ENCODE measurements around the gene SOD2. TPM values are rescaled to one million over a fixed set of nuclear protein-coding genes. Genes with fewer than 3 reads are reported as not detected.
A peak's percentile ranks its signal among the peaks of the same experiment; 100 is the strongest.
"Not testable (repeated sequence)": the region's sequence is repeated elsewhere in the genome, so short reads cannot be mapped to it uniquely, and the experiment has no call there.

SOD2 gene
- total RNA-seq: 100 to 1,000 TPM; 103 to 108 TPM

- intact Hi-C loops (cut with micrococcal nuclease): loop anchor here (1.0 to 5.0 kb wide), 3 partner anchors 96 to 769 kb away; partner anchors contain the start of gene TCP1
- Mint-ChIP-seq H3K4me1 (ENCODE audit: low read depth) (peaks cover 38% of the 10 kb centered on the region), H3K36me3 (peaks cover 21% of the 10 kb centered on the region), H3K4me3 (peak within 1 kb of the TSS; percentile 94), H3K27me3 (no peaks in the 10 kb centered on the region), H3K27ac (peak within 1 kb of the TSS; percentile 93), H3K9me3 (no peaks in the 10 kb centered on the region)
- ChIA-PET CTCF (interaction anchor here (1.0 to 1.4 kb wide), 2 partner anchors 27 to 29 kb away, joined by 3 to 4 read pairs; no protein-coding TSS in a partner anchor), POLR2A (interaction anchor here (1.0 to 5.2 kb wide), 7 partner anchors 11 to 237 kb away, joined by 3 to 55 read pairs (median 6); partner anchors contain the start of genes MRPL18, TCP1 and WTAP)
- DNase-seq: peak; percentile 88
Observed at GRCh38 chr6:159693128-159693893, at the start of gene SOD2. Gene SOD2 (minus strand): TSS chr6:159693241. CDS start chr6:159693167, 74 bp downstream.

DNA sequence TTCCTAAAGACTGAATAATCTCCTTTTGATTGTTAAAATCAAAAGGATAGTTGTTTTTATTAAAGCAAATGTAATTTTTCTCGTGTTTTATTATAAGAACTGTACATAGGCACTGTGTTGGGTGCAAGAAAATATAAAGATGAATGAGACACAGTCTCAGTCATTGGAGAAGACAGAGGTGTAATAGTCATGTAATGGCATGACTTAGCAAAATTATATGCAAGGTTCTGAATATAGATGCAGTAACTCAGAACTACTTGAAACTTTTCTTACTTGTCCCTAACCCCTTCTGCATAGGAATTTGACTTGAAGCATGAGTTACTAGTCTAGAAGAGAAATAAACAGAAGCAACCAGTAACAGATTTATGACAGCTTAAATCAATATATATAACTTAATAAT is 49.1 kb upstream of the SOD2 start:
- no peak overlapping the region for H3K4me3 Mint-ChIP-seq
- H3K9me3 Mint-ChIP-seq: no peaks in the 10 kb centered on the region
- ChIA-PET POLR2A (interaction anchor here (1.4 kb wide), 1 partner anchor 48 kb away, joined by 3 read pairs; the partner anchor contains the start of genes MRPL18 and TCP1), CTCF (no interaction called here)
- peaks cover 41% of the 10 kb centered on the region for H3K36me3 Mint-ChIP-seq
- H3K27me3 Mint-ChIP-seq: no peaks in the 10 kb centered on the region
- H3K27ac Mint-ChIP-seq: peak overlapping the region; percentile 46
- peaks cover 22% of the 10 kb centered on the region for H3K4me1 Mint-ChIP-seq (ENCODE audit: low read depth)
- intact Hi-C loops (cut with micrococcal nuclease): no loop called here
- DNase-seq: no peak

DNA sequence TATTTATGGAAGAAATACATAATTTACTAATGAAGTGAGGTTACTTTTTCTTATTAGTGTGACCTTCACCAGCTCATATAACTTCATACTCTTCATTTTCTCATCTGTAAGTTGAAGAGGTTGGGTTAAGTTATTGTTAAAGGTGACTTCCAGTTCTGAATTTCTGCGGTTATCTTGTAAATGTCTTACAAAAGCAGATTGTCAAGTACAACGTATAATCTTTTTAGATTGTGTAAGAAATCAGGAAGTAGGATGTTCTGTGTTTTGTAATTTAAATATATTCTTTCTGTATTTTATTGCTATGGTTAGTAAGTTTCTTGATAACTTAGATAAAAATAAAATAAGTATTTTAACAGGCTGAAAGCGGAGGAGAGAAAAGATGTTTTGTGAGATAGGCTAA is 46.3 kb upstream of the SOD2 start:
- Mint-ChIP-seq H3K27me3 (no peaks in the 10 kb centered on the region), H3K4me3 (no peak overlapping the region), H3K9me3 (no peaks in the 10 kb centered on the region), H3K27ac (no peak overlapping the region), H3K36me3 (peaks cover 24% of the 10 kb centered on the region), H3K4me1 (ENCODE audit: low read depth) (peaks cover 23% of the 10 kb centered on the region)
- intact Hi-C loops (cut with micrococcal nuclease): no loop called here
- POLR2A ChIA-PET: interaction anchor here (3.1 kb wide), 1 partner anchor 12 kb away, joined by 14 read pairs; the partner anchor contains the start of gene WTAP
- CTCF ChIA-PET: interaction anchor here (0.6 to 1.2 kb wide), 3 partner anchors 15 to 73 kb away, joined by 3 read pairs; no protein-coding TSS in a partner anchor
- DNase-seq: no peak

DNA sequence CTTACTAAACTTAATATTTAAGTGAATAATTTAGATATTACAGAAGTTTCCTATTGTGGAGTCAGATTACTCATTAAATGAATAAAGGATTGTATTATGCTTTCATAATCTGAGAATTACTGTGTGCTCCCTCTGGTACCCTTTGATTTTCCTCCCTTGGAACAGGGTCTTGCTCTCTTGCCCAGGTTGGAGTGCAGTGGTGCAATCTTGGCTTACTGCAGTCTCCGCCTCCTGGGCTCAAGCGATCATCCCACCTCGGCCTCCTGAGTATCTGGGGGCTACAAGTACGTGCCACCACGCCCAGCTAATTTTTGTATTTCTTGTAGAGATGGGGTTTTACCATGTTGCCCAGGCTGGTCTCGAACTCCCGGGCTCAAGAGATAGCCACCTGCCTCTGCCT is 43.9 kb upstream of the SOD2 start:
- H3K36me3 Mint-ChIP-seq: peaks cover 13% of the 10 kb centered on the region
- ChIA-PET POLR2A (interaction anchor here (1.1 to 3.1 kb wide), 2 partner anchors 10 to 24 kb away, joined by 3 to 14 read pairs; partner anchors contain the start of gene WTAP), CTCF (interaction anchor here (0.9 to 1.0 kb wide), 2 partner anchors 14 to 33 kb away, joined by 3 read pairs; no protein-coding TSS in a partner anchor)
- intact Hi-C loops (cut with micrococcal nuclease): no loop called here
- no peak overlapping the region for H3K27ac Mint-ChIP-seq
- H3K27me3 Mint-ChIP-seq: no peaks in the 10 kb centered on the region
- H3K9me3 Mint-ChIP-seq: no peaks in the 10 kb centered on the region
- no peak overlapping the region for H3K4me3 Mint-ChIP-seq
- peaks cover 43% of the 10 kb centered on the region for H3K4me1 Mint-ChIP-seq (ENCODE audit: low read depth)
- DNase-seq: no peak

GRCh38 chr6:159733395-159733794 is 40.4 kb upstream of the SOD2 start:
- CTCF ChIA-PET; H3K4me3 Mint-ChIP-seq; DNase-seq; H3K27me3 Mint-ChIP-seq; H3K27ac Mint-ChIP-seq; intact Hi-C loops (cut with micrococcal nuclease); POLR2A ChIA-PET; H3K9me3 Mint-ChIP-seq: not testable (repeated sequence)
- peaks cover 18% of the 10 kb centered on the region for H3K36me3 Mint-ChIP-seq
- H3K4me1 Mint-ChIP-seq (ENCODE audit: low read depth): peaks cover 67% of the 10 kb centered on the region

DNA sequence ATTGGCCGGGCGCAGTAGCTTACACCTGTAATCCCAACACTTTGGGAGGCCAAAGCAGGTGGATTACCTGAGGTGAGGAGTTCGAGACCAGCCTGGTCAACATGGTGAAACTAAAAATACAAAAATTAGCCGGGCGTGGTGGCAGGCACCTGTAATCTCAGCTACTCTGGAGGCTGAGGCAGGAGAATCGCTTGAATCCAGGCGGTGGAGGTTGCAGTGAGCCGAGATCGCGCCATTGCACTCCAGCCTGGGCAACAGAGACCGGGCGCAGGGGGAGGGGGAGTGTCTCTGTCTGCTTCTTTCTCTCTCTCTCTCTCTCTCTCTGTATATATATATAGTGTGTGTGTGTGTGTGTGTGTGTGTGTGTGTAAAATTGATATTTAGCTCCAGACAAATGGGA is 39.5 kb upstream of the SOD2 start:
- H3K9me3 Mint-ChIP-seq; intact Hi-C loops (cut with micrococcal nuclease); H3K27me3 Mint-ChIP-seq; DNase-seq; H3K4me3 Mint-ChIP-seq; H3K27ac Mint-ChIP-seq: not testable (repeated sequence)
- ChIA-PET POLR2A (interaction anchor here (1.1 kb wide), 2 partner anchors 29 to 50 kb away, joined by 3 read pairs; partner anchors contain the start of gene ACAT2), CTCF (interaction anchor here (0.6 to 2.5 kb wide), 5 partner anchors 12 to 57 kb away, joined by 3 to 8 read pairs (median 3); no protein-coding TSS in a partner anchor)
- H3K36me3 Mint-ChIP-seq: peaks cover 23% of the 10 kb centered on the region
- peaks cover 59% of the 10 kb centered on the region for H3K4me1 Mint-ChIP-seq (ENCODE audit: low read depth)

DNA sequence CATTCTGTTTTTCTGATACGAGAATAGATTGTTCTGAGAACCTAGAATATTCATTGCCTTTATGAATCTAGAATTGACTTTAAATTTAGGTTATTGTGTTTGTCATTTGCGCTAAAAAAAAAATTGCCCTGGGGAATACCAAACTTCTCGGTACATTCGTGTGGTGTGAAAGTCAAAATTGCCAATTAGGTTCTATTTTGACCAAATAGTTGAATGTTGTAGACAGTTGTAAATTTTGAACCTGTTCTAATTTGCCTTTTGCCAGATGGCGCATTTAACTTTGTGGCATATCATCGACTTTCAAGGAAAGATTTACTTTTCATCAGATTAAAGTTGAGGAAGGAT is 37.3 kb upstream of the SOD2 start:
- Mint-ChIP-seq H3K27me3 (no peaks in the 10 kb centered on the region), H3K4me3 (peak overlapping the region; percentile 5), H3K36me3 (peaks cover 28% of the 10 kb centered on the region), H3K4me1 (ENCODE audit: low read depth) (peaks cover 60% of the 10 kb centered on the region), H3K9me3 (no peaks in the 10 kb centered on the region), H3K27ac (no peak overlapping the region)
- DNase-seq: no peak
- POLR2A ChIA-PET: interaction anchor here (1.5 to 8.0 kb wide), 4 partner anchors 8 to 59 kb away, joined by 6 to 90 read pairs (median 30); partner anchors contain the start of genes ACAT2, MRPL18, SOD2 and TCP1
- CTCF ChIA-PET: interaction anchor here (0.7 kb wide), 1 partner anchor 11 kb away, joined by 3 read pairs; no protein-coding TSS in a partner anchor
- intact Hi-C loops (cut with micrococcal nuclease): no loop called here

- POLR2A ChIA-PET: interaction anchor here (1.5 to 8.0 kb wide), 4 partner anchors 8 to 60 kb away, joined by 6 to 90 read pairs (median 30); partner anchors contain the start of genes ACAT2, MRPL18, SOD2 and TCP1
Observed at GRCh38 chr6:159729598-159730331, 36.7 kb upstream of the SOD2 start.

GRCh38 chr6:159728531-159728964 is 35.5 kb upstream of the SOD2 start:
- no peaks in the 10 kb centered on the region for H3K27me3 Mint-ChIP-seq
- POLR2A ChIA-PET: interaction anchor here (0.9 to 8.0 kb wide), 5 partner anchors 9 to 61 kb away, joined by 3 to 90 read pairs (median 7); partner anchors contain the start of genes MRPL18, SOD2 and TCP1
- peaks cover 31% of the 10 kb centered on the region for H3K36me3 Mint-ChIP-seq
- no peaks in the 10 kb centered on the region for H3K9me3 Mint-ChIP-seq
- peak overlapping the region; percentile 89 for H3K4me3 Mint-ChIP-seq
- CTCF ChIA-PET: interaction anchor here (1.6 kb wide), 1 partner anchor 37 kb away, joined by 12 read pairs; no protein-coding TSS in a partner anchor
- H3K4me1 Mint-ChIP-seq (ENCODE audit: low read depth): peaks cover 56% of the 10 kb centered on the region
- DNase-seq: no peak
- intact Hi-C loops (cut with micrococcal nuclease): loop anchor here (5.0 kb wide), 1 partner anchor 734 kb away; no protein-coding TSS in a partner anchor
- peak overlapping the region; percentile 94 for H3K27ac Mint-ChIP-seq

More at GRCh38 chr6:159729598-159730331, 36.7 kb upstream of the SOD2 start:
- Mint-ChIP-seq H3K4me1 (ENCODE audit: low read depth) (peaks cover 63% of the 10 kb centered on the region), H3K27me3 (no peaks in the 10 kb centered on the region), H3K4me3 (peak overlapping the region; percentile 89), H3K27ac (peak overlapping the region; percentile 77), H3K36me3 (peaks cover 28% of the 10 kb centered on the region), H3K9me3 (no peaks in the 10 kb centered on the region)
- intact Hi-C loops (cut with micrococcal nuclease): loop anchor here (5.0 kb wide), 1 partner anchor 733 kb away; no protein-coding TSS in a partner anchor
- CTCF ChIA-PET: no interaction called here
- no peak for DNase-seq

- peak overlapping the region; percentile 89 for H3K4me3 Mint-ChIP-seq
- intact Hi-C loops (cut with micrococcal nuclease): loop anchor here (1.0 to 5.0 kb wide), 6 partner anchors 34 to 734 kb away; partner anchors contain the start of genes ACAT2, IGF2R and TCP1
- H3K9me3 Mint-ChIP-seq: no peaks in the 10 kb centered on the region
- ChIA-PET CTCF (interaction anchor here (1.6 kb wide), 1 partner anchor 36 kb away, joined by 12 read pairs; no protein-coding TSS in a partner anchor), POLR2A (interaction anchor here (0.7 to 8.0 kb wide), 6 partner anchors 10 to 201 kb away, joined by 3 to 90 read pairs (median 12); partner anchors contain the start of genes ACAT2, MRPL18, SOD2 and TCP1)
- peaks cover 54% of the 10 kb centered on the region for H3K4me1 Mint-ChIP-seq (ENCODE audit: low read depth)
- H3K27me3 Mint-ChIP-seq: no peaks in the 10 kb centered on the region
- H3K27ac Mint-ChIP-seq: peak overlapping the region; percentile 94
- DNase-seq: peak; percentile 63
- H3K36me3 Mint-ChIP-seq: peaks cover 37% of the 10 kb centered on the region
Observed at GRCh38 chr6:159727717-159728445, 34.8 kb upstream of the SOD2 start.
